GM20431 (cell line): ENCODE data around the gene CHI3L2.

Experiments
- in situ Hi-C: fragments of 300-500 bp; cut with MseI, MboI; formaldehyde crosslinking; loops from one replicate; pipeline ENCODE4 v1.15.0; 2020; ENCODE audit warnings: low sequenced_read_pairs; ENCODE audit not compliant: unreplicated experiment

Gene CHI3L2

DNA sequence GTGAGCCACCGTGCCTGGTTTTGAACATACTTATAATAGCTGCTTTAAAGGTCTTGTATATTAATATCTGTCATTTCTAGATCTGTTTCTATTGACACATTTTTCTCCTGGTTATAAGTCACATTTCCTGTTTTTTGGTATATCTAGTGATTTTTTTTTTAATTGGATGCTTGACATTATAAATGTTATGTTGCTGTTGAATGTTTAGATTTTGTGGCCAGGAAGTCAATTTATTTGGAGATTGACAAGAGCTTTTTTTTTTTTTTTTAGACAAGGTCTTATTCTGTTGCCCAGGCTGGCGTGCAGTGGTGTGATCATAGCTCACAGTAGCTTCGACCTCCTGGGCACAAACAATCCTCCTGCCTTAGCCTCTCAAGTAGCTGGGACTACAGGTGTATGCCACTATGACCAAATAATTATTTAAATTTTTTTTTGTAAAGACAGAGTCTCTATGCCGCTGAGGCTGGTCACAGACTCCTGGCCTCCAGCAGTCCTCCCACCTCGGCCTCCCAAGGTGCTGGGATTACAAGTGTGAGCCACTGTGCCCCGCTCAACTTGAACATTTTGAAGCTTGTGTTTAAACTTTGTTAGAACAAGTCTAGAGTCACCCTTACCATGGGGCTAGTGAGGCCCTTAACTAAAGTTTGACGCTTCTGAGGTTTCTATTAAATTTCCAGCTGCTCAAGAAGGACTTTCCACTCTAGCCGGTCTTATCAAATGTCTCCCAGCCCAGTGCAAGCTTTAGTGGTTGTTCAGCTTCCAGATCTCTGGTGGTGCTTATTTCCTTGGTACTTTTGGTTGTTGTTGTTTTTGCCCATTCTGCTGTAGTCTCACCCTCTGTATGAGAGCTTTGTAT, 8.6 kb upstream of the CHI3L2 start:
- in situ Hi-C loops: no loop called here

DNA sequence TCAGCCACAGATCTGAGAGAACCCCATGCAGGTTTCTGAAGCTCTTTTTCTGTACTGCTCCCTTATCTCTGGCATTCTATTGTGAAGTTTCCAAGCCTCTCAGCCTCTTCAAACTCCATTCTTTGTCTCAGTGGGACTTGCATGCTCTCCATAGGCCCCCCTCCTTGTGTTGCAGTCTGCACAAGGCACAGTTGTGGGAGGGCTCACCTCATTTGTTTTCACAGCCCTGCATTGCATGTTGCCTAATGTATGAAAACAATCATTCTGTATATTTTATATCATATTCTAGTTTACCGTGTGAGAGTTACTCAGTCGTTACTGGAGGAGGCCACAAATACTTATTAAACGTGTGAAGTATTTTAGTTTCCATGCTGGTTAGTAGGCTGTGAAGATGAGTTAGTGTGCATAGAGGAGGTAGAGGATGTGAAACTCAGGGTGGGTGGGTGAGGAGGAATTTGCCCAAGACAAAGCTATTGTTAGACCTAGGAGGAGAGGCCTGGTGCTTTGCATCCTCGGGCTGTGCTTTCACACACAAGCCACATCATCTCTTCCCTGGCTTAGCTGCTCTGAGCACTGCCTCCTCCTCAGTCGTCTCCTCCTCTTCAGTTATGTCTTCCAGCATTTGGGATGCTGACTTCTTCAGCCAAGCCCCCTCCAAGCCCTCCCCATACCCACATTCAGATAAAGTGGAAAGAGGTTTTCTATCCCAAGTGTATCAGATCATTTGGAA, 7.8 kb upstream of the CHI3L2 start:
- in situ Hi-C loops: loop anchor here (10.0 kb wide), 1 partner anchor 175 kb away; no protein-coding TSS in a partner anchor

DNA sequence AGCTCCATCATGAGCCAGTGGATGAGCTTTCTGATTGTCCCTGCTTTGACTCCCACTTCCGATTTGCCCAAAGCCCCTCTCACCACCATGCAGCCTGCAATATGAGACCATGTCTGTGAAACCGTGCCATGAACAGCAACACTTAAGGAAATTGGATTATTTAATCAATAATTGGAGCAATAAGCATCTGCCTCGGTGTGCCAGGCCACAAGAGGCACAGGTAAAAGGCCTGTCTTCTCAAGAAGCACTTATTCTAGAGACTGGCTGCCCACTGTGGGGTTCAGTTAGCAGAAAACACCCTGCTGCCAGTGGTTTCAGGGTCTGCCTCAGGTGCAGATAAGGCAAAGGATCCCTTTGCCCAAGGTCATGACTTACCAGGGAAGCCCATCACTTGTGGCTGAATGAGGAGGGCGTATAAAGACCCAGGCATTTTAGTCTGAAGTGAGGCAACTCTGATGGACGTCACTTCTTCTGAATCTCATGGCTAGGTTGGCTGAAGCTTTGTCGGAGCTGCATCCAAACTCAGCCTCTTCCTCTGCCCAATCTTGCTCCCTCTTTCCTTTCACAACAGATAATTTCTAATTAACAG, 7.1 kb upstream of the CHI3L2 start:
- in situ Hi-C loops: loop anchor here (10.0 kb wide), 1 partner anchor 174 kb away; no protein-coding TSS in a partner anchor

DNA sequence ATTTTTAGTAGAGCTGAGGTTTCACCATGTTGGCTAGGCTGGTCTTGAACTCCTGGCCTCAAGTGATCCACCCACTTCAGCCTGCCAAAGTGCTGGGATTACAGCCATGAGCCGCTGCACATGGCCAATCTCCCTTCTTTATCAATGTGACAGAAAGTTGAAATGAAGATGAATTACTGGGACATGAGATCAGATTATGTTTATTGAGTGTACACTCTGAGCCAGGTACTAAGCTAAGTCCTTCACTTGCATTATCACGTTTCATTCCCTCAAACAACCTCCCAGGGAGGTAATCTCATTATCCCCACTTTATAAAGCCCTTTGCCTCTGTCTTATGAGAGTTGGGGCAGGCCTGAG, 6.3 kb upstream of the CHI3L2 start:
- in situ Hi-C loops: loop anchor here (10.0 kb wide), 1 partner anchor 174 kb away; no protein-coding TSS in a partner anchor

DNA sequence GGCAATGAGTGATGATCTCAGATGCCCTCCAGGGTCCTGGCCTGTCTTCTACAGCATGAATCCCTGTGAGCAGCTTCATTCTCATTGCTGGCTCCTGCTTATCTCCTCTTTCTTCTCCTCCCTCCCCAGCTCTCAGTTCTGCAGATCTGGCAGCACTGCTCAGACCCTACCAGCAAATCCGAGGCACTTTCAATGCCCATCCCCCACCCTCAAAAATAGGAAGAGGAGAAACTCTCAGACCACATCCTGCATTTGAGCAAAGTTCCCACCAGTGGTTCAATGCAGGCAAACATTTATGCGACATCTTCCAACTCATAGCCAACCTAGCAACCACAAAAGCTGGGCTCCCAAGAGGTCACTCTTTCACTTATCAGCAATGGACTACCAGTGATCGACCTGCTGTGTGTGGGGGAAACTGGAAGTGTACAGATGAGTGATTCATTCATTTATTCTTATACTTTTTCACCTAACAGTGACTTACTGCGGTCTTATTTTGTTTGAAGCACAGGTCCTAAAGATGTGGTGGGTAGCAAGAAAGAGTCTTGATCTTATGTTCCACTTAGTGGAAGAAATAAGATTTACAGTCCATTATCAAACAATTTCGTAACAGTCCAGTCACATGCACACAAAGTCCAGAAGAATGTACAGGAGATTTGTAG, 5.8 kb upstream of the CHI3L2 start:
- in situ Hi-C loops: loop anchor here (10.0 kb wide), 1 partner anchor 173 kb away; no protein-coding TSS in a partner anchor

DNA sequence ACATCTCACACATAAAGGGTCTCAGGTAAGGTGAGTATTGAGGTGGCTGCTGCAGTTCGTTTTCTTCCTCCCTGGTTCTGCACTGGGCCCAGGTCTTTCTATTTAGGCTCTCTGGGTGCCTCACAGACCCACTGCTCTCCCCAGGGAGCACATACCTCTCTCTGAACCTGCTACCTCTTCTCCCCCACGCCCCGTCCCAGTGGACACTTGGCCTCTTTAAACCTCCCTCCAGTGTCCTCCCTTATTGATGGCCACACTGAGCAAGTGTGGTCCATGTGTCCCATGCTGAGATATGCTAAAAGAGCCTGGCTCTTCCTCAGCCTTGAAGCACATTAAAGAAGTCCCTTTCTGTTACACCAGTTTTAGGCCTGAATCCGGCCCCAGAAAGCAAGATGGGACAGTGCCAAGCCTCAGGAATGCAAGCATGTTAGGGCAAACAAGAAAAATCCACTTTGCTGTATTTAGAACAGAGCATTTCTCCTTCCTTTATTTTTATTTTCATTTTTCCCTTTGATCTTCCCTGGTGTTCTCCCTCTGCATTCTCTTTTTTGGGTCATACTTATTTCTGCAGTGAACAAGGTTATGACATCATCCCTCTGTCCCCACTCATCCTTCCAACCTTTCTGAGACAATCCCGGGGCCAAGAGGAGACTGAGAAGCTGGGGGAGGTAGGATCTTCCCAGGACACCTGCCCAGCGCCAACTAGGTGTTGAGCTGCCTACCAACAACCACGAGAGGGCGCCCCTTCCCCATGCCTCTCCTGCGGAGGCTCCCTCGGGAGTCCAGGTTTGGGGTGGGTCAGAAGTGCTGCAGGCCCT, 5.0 kb upstream of the CHI3L2 start:
- in situ Hi-C loops: loop anchor here (10.0 kb wide), 1 partner anchor 172 kb away; no protein-coding TSS in a partner anchor

DNA sequence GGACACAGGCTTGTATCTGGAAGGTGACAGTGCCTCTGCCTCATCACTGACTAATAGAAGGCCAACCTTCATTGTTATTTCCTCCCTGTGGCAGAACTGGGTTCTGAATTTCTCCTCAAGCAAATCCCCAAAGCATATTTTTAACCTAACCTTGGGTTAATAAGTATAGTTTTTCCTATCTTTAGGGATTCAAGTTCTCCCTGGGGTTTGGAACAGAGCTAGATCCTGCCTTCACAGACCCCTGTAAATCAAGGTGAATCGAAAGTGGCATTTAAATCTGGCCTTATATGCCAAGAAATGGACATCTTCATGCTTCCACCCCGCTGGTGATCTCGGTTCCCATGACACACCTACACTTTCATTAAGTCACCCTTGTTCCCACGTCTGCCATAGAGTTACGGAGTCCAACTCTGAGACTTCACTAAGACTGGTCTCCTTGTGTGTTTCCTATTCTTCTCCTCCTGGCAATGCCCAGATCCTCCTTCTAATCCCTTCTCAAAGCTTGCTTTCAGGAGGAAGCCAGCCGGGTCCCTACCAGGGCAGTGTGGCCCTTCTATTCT, 4.3 kb upstream of the CHI3L2 start:
- in situ Hi-C loops: loop anchor here (10.0 kb wide), 1 partner anchor 172 kb away; no protein-coding TSS in a partner anchor

DNA sequence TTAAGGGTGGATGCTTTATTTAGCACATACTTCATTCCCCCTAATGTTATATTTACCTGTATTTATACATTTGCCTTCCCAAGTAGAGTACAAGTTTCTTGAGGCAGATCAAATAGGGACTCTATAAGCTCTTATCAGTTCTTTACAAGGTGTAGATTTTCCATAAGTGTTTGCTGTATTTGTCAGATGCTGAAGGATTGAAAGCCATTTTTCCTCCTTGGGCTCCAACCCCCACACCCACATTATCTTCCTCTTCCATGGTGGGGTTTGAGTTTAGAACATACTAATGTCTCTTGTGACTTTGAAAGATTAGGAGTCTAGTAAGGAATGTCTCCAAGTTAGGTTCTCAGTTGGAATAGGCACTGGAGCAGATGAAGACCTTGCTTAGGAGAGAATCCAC, 2.4 kb upstream of the CHI3L2 start:
- in situ Hi-C loops: loop anchor here (10.0 kb wide), 1 partner anchor 170 kb away; no protein-coding TSS in a partner anchor

DNA sequence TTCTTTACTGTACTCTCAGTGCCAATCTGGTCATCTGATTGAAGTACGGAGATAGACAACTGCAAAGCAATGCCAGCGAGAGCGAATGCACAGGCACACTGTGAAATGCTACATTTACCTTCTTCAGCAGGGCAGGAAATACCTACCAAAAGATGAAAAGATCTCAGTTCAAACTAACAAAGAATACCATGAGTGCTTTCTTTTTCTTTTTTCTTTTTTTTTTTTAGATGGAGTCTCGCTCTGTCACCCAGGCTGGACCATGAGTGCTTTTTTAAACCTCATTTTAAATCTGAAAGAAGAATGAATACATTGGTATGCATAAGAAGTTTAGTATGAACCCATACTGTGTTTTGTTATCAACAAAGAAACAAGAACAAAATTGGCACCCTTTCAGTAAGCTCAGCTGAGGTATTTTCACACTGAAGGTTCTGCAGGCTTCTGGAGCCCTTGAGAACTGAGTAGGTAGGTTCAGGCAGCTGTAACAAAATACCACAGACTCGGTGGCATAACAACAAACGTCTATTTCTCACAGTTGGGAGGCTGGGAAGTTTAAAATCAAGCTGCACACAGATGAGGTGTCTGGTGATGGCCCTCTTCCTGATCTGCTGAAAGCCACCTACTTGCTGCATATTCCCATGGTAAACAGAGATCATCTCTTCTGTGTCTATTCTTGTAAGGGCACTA, 1.7 kb upstream of the CHI3L2 start:
- in situ Hi-C loops: loop anchor here (10.0 kb wide), 1 partner anchor 169 kb away; no protein-coding TSS in a partner anchor

DNA sequence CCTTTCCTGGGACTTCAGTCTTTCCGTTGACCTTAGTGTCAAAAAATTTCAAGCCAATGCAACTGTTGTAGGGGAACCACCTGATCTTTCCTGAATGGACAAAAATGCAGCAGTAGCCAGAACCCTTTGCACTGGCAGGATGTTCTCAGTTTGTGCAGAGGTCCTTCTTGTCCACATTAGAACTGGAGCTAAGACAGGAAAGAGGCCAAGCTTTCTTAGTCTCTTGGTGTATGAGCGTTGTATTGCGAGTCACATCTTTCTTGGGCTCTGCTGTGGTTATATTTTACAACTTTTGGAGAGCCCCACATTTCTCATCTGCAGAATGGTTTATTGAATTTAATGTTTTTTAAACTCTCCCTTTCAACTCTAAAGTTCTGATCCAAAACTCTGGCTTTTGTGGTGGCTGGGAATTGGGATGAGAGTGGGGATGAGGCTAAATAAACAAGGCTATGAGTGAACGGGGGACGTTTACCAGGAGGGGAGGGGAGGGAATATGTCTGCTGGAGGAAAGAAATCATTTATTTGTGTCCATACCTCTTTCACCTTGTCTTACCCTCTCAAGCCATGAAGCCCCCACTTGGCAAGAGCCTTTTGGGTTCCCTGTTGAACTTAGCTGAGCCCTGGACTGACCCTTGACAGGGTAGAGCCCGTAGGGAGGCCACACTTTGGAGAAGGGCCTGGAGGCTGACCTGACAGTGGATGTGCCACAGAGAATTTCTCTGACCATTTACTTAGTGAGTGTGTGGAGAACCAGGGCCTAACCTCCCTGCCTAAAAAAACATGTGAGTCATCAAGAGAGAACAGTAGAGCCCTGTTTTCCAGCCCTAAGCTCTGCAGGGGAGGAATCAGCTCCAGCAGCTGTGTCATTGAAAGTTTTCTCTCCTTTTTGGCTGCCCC, 586 bp downstream of the CHI3L2 start:
- in situ Hi-C loops: loop anchor here (10.0 kb wide), 1 partner anchor 167 kb away; no protein-coding TSS in a partner anchor

DNA sequence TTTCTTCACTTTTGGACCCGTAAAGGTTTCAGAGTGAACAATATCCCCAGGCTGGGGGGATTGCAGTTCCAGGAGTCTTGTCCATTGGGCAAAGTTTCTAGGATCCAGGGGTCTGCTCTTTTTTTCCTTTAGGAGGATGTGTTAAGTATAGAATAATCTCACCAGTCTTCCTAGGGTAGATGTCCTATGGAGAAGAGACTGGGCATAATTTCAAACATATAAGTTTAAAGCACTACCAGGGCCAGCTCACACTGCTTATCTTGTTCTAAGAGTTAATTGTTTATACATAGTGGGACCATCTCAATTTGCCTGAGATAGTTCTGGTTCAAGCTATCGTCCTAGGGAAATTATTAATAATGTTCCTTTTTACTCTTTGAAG, 1.2 kb downstream of the CHI3L2 start:
- in situ Hi-C loops: loop anchor here (10.0 kb wide), 1 partner anchor 166 kb away; no protein-coding TSS in a partner anchor

DNA sequence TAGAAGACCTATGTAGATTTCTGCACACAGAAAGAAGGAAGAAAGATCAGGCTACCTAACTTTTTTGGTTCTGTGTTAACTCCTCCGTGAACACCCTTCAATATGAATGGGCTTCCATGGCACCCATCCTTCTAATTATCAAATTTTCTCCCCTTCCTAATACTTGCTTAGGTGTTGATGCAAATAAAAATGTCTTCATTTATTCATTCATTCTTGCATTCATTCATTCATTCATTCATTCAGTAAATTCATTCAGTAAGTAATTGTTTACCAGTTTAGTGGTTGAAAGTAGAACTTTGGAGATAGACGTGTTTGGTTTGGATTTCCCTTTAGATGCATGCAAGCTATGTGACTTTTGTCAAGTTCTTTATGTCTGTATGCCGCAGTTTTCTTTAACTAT, 4.6 kb downstream of the CHI3L2 start:
- in situ Hi-C loops: no loop called here

DNA sequence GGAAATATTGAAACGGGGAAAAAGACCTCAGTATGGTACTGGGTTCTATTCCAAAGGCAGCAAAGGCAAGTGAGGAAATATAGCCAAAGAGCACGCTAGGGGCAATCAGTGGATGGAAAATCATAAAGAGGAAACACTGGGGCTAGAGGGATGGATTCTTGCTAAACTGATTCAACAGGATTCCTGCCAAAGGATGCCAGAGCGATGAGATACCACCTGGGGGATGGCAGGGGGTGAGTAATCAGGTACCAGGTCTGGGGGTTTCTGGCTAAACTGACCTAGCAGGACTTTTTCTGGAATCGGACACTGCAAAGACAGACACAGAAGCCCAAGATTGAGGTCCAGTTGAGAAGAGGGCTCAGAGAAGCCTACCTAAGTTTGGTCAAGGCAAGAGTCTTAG, 6.7 kb downstream of the CHI3L2 start:
- in situ Hi-C loops: no loop called here

DNA sequence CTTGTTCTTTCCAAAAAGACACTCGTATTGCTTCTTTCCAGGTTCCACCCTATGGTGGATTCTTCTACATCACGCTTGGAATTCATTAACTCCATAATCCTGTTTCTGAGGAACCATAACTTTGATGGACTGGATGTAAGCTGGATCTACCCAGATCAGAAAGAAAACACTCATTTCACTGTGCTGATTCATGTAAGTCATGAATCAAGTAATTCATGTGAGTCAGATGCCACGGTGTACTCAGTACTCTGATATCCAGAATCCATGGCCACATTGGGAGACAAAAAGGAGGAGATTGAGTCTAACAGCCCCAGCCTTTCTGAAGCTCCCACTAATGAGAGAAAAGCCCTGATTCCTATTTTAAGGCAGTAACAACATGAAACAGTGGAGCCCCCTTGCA, 7.4 kb downstream of the CHI3L2 start:
- in situ Hi-C loops: no loop called here

DNA sequence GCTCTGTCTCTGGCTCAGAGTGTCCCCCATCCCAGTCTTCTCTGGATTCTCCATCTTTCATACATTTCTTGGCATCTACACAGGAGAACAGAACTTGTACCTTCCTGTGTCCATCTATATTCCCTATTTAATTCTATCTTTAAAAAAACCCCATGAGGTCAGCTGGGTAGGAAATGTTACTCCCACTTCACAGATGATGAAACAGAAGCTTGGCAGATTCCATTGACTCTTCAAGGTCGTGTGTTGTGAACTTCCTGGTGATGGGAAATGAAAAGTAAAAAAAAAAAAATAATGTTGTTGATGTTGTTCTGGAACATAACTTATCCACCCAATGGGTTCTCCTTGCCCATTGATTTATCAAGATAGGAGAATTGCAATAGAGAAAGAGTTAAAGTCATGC, 8.9 kb downstream of the CHI3L2 start:
- in situ Hi-C loops: no loop called here

DNA sequence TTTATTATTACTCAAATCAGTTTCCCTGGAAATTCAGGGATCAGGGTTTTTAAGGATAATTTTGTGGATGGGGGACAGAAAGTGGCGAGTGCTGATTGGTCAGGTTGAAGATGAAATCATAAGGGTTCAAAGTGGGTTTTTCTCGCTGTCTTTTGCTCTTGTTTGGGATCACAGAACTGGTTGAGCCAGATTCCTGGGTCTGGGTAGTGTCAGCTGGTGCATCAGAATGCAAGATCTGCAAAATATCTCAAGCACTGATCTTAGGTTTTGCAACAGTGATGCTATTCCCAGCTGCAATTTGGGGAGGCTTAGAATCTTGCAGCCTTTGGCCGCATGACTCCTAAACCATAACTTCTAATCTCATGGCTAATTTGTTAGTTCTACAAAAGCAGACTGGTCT, 9.3 kb downstream of the CHI3L2 start:
- in situ Hi-C loops: no loop called here

DNA sequence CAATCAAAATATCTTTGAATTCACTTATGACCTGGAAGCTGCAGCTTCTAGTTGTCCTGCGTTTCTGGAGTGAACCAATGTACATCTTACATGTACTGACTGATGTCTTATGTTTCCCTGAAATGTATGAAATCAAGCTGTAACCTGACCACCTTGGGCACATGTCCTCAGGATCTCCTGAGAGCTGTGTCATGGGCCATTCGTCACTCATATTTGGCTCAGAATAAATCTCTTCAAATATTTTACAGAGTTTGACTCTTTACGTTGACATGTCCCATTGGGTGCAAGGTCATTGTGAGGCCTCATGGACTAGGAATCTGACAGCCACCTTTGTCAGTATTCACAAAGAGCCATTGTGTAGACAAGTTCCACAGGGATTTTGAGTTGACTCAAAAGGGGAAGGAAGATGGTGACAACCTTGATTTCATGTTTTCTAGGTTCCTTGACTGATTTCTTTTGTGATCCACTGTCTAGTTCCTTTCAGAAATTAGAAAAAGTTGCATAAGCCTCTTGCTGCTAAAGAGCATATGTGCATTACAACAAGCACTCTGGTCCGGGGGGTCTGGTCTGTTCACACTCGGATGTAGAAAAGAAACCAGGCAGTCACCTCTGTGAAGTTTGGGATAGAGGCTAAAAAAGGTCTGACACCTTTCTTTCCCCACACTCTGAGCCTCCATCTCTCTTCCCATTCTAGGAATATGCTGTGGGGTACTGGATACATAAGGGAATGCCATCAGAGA, 10.7 kb downstream of the CHI3L2 start:
- in situ Hi-C loops: no loop called here
